Measurements from ENCODE around the gene SOS1.

- TF ChIP-seq, protein P1, sequence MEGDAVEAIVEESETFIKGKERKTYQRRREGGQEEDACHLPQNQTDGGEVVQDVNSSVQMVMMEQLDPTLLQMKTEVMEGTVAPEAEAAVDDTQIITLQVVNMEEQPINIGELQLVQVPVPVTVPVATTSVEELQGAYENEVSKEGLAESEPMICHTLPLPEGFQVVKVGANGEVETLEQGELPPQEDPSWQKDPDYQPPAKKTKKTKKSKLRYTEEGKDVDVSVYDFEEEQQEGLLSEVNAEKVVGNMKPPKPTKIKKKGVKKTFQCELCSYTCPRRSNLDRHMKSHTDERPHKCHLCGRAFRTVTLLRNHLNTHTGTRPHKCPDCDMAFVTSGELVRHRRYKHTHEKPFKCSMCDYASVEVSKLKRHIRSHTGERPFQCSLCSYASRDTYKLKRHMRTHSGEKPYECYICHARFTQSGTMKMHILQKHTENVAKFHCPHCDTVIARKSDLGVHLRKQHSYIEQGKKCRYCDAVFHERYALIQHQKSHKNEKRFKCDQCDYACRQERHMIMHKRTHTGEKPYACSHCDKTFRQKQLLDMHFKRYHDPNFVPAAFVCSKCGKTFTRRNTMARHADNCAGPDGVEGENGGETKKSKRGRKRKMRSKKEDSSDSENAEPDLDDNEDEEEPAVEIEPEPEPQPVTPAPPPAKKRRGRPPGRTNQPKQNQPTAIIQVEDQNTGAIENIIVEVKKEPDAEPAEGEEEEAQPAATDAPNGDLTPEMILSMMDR (IDR thresholded peaks at IDR 0.05) = no peak
- TF ChIP-seq, protein P2, sequence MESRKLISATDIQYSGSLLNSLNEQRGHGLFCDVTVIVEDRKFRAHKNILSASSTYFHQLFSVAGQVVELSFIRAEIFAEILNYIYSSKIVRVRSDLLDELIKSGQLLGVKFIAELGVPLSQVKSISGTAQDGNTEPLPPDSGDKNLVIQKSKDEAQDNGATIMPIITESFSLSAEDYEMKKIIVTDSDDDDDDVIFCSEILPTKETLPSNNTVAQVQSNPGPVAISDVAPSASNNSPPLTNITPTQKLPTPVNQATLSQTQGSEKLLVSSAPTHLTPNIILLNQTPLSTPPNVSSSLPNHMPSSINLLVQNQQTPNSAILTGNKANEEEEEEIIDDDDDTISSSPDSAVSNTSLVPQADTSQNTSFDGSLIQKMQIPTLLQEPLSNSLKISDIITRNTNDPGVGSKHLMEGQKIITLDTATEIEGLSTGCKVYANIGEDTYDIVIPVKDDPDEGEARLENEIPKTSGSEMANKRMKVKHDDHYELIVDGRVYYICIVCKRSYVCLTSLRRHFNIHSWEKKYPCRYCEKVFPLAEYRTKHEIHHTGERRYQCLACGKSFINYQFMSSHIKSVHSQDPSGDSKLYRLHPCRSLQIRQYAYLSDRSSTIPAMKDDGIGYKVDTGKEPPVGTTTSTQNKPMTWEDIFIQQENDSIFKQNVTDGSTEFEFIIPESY (IDR thresholded peaks at IDR 0.05; ENCODE audit: borderline replicate concordance, low read depth) = no peak
- TF ChIP-seq, protein P3, sequence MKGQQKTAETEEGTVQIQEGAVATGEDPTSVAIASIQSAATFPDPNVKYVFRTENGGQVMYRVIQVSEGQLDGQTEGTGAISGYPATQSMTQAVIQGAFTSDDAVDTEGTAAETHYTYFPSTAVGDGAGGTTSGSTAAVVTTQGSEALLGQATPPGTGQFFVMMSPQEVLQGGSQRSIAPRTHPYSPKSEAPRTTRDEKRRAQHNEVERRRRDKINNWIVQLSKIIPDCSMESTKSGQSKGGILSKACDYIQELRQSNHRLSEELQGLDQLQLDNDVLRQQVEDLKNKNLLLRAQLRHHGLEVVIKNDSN (IDR thresholded peaks at IDR 0.05; ENCODE audit: borderline replicate concordance, low read depth) = no peak
- no peak for TF ChIP-seq TAF1 (IDR thresholded peaks at IDR 0.05; ENCODE audit: borderline replicate concordance, low read depth, low read length)
These were observed 27.5 kb downstream of the SOS1 start for GRCh38 chr2:39093218-39093898.
